SK-N-SH (cell line): Measurements from ENCODE around the gene KIF6.

Source experiments
- EP300 ChIP-seq, 2 experiments: IDR thresholded peaks; 2 replicates each; pipeline versions ENCODE4 v1.4.0 to v1.6.1; 2012; ENCODE audit warnings: borderline replicate concordance in 1 of 2, low read depth in 1 of 2, low read length in 1 of 2
- FOXM1 ChIP-seq: IDR thresholded peaks from 2 replicates; pipeline ENCODE4 v1.4.0; 2012; ENCODE audit warnings: low read depth, mild to moderate bottlenecking
- IRF3 ChIP-seq: fragments of 150-350 bp; IDR thresholded peaks from 2 replicates; pipeline ENCODE4 v1.6.1; 2016; ENCODE audit warnings: mild to moderate bottlenecking, low read depth, low read length
- POLR2AphosphoS5 ChIP-seq: IDR thresholded peaks from 2 replicates; pipeline ENCODE4 v1.6.1; 2012; ENCODE audit warnings: low read depth, low read length
- RCOR1 ChIP-seq: fragments of 150-350 bp; IDR thresholded peaks from 2 replicates; pipeline ENCODE4 v1.6.1; 2017; ENCODE audit warnings: antibody characterized with exemption, low read length
- YY1 ChIP-seq: IDR thresholded peaks from 2 replicates; pipeline ENCODE4 v1.4.0; 2012; ENCODE audit warnings: low read depth, mild to moderate bottlenecking
- TF ChIP-seq, protein P1 (sequence below): fragments of 200-600 bp; sonication (generic); IDR thresholded peaks from 2 replicates; pipeline ENCODE4 v1.6.1; 2017; ENCODE audit warnings: antibody characterized with exemption, mild to moderate bottlenecking, moderate library complexity
- TF ChIP-seq, protein P2 (sequence below): IDR thresholded peaks from 2 replicates; pipeline ENCODE4 v1.6.1; 2012; ENCODE audit warnings: mild to moderate bottlenecking, low read depth, low read length, moderate library complexity

DNA sequence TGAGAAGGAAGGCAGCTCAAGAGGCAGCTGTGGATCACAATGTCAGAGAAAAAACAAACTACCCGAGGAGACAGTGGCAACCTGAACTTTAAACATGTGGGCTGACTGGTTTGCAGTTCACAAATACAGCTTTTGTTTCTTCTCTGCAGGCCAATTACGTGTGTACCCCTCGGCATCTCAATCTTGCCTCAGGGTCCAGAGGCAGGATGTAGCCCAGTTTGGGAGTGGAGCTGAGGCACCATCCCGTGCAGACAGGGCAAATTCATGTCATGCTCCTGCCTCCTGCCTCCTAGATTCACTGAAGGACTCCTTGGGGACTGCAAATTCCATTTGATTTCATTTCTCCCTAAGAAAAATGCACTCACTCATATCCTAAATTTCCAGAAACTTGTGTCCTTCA is 308.5 kb downstream of the KIF6 start:
- TF ChIP-seq, protein P1, sequence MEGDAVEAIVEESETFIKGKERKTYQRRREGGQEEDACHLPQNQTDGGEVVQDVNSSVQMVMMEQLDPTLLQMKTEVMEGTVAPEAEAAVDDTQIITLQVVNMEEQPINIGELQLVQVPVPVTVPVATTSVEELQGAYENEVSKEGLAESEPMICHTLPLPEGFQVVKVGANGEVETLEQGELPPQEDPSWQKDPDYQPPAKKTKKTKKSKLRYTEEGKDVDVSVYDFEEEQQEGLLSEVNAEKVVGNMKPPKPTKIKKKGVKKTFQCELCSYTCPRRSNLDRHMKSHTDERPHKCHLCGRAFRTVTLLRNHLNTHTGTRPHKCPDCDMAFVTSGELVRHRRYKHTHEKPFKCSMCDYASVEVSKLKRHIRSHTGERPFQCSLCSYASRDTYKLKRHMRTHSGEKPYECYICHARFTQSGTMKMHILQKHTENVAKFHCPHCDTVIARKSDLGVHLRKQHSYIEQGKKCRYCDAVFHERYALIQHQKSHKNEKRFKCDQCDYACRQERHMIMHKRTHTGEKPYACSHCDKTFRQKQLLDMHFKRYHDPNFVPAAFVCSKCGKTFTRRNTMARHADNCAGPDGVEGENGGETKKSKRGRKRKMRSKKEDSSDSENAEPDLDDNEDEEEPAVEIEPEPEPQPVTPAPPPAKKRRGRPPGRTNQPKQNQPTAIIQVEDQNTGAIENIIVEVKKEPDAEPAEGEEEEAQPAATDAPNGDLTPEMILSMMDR: no peak
- TF ChIP-seq YY1 (no peak), EP300 (IDR thresholded peaks at IDR 0.05; ENCODE audit: borderline replicate concordance in 1 of 2, low read depth in 1 of 2, low read length in 1 of 2) (no peak), RCOR1 (no peak), FOXM1 (no peak), POLR2AphosphoS5 (no peak), IRF3 (no peak)
- TF ChIP-seq, protein P2, sequence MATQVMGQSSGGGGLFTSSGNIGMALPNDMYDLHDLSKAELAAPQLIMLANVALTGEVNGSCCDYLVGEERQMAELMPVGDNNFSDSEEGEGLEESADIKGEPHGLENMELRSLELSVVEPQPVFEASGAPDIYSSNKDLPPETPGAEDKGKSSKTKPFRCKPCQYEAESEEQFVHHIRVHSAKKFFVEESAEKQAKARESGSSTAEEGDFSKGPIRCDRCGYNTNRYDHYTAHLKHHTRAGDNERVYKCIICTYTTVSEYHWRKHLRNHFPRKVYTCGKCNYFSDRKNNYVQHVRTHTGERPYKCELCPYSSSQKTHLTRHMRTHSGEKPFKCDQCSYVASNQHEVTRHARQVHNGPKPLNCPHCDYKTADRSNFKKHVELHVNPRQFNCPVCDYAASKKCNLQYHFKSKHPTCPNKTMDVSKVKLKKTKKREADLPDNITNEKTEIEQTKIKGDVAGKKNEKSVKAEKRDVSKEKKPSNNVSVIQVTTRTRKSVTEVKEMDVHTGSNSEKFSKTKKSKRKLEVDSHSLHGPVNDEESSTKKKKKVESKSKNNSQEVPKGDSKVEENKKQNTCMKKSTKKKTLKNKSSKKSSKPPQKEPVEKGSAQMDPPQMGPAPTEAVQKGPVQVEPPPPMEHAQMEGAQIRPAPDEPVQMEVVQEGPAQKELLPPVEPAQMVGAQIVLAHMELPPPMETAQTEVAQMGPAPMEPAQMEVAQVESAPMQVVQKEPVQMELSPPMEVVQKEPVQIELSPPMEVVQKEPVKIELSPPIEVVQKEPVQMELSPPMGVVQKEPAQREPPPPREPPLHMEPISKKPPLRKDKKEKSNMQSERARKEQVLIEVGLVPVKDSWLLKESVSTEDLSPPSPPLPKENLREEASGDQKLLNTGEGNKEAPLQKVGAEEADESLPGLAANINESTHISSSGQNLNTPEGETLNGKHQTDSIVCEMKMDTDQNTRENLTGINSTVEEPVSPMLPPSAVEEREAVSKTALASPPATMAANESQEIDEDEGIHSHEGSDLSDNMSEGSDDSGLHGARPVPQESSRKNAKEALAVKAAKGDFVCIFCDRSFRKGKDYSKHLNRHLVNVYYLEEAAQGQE: no peak
